CD1c-positive myeloid dendritic cell (primary cell): Measurements from ENCODE around the gene TOR1A.

Source experiments
- DNase-seq: peaks from one replicate; pipeline ENCODE4 v3.0.0-alpha.2; 2016; ENCODE audit errors: extremely low spot score

The TOR1A gene

DNA sequence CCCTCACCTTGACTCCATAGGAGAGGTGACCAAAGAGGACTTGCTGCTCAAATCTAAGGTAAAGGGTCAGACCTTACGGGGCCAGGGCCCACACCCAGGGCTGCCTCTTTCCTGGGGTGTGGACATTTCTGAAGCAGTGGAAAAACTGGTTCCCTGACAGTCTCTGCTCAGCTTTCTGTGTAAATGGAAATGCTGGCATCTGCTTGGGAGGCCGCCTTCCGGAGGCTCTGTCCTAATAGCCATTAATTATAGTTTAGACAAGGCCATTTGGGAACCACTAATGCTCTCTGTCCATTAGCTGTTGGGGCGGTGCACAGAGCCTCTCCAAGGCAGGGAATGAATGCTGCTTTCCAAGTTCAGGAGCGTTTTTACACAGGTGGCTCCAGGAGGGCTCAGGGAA is 28.6 kb upstream of the TOR1A start:
- no peak for DNase-seq

DNA sequence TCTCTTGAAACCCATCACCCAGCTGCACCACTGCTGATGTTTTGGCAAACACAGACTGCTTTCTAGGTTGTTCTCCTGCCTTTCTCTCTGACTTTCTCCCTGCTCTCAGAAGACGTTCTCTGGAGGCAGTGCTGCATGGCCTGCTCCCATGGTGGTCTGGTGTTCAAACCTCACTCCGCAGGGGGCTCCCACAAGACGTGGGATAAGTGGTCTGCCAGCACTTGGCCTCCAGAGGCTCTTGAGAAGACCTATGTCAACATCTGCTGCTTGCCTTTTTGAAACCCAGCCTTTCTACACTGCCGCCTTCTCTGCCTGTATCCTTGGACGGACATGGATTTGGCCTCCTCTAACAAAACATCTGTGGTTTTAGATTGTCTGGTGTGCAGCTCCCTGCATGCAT is 27.9 kb upstream of the TOR1A start:
- DNase-seq, result no peak

DNA sequence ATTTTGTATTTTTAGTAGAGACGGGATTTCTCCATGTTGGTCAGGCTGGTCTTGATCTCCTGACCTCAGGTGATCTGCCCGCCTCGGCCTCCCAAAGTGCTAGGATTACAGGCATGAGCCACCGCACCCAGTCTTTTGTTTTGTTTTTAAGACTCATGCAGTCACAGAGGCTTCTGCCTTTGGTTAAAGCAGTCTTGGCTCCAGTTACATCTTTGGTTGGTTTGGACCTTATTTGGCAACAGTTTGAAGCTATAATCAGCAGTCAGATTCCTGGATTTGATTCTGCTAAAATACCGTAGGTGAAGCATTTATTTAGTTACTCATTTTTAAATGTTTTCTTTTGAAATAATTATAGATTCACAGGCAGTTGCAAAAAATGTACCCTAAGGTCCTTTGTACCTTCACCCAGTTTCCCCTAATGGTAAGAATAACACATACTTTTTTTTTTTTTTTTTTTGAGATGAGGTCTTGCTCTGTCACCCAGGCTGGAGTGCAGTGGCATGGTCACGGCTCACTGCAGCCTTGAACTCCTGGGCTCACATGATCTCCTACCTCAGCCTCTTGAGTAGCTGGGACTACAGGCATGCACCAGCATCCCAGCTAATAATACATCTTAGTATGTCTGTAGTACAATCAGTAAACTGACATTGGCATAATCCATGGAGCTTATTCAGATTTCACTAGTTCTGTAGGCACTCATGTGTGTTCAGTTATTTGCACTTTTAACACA is 27.1 kb upstream of the TOR1A start:
- no peak for DNase-seq

DNA sequence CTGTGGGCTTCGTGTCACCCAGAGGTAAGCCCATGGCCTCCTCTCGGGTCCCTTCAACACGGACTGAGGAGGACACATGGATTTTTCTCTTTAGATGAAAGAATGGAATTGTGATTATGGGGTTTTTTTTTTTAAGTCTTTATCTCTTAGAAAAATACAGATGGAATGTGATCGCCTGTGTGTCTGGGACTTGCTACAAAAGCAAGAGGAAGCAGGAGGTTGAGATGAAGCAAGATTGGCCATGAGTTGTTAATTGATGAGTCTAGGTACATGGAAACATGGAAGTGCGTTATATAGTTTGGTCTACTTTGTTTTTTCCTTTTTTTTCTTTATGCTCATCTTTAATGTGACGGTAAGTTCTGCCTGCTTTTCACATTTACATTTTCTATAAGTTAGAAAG is 26.0 kb upstream of the TOR1A start:
- DNase-seq, result no peak

DNA sequence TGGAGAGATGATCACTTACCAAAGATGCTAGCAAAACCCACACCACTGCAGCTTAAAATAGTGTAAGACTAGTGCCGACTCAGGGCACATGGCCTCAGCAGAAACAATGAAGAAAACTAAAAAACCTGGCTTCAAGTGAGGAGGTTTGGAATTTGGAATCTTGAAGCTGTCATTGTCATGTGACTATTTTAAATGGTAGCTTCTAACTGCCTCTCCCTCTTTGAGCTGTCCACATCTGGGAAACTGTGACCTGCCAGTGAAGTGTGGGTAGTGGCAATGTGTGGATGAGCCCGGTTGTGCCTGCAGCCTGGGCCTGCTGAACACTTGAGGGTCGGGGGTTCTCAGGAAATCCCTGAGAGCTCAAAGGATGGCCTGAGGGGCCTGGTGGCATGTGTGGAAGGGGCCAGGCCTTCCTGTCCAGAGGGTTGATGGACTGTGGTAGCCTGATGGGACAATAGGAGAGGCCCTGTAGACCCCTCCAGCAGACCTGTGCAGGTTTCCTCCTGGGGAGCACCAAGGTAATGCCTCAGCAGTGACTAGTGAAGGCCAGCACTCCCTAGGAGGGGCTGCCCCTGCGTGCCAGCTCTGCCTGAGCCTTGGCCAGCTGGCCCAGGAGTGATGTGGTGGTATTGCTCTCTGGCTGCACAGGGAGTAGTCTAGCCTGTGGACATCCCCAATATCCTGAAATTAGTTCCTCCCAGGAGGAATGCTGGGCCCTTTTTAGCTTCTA is 24.9 kb upstream of the TOR1A start:
- no peak for DNase-seq

DNA sequence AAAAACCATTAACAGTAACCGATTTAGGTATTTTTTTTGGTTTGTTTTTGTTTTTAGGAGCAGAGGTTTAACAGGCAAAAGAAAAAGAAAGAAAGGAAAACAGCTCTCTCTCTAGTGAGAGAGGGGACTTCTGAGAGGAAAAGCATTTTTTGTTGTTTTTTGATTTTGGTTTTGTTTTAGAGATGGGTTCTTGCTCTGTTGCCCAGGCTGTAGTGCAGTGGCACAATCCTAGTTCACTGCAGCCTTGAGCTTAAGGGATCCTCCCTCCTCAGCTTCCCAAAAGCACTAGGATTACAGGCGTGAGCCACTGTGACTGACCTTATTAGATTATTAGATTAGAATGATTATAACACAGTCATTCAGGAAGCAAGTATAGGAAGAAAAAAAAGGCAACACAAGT is 21.4 kb upstream of the TOR1A start:
- no peak for DNase-seq

DNA sequence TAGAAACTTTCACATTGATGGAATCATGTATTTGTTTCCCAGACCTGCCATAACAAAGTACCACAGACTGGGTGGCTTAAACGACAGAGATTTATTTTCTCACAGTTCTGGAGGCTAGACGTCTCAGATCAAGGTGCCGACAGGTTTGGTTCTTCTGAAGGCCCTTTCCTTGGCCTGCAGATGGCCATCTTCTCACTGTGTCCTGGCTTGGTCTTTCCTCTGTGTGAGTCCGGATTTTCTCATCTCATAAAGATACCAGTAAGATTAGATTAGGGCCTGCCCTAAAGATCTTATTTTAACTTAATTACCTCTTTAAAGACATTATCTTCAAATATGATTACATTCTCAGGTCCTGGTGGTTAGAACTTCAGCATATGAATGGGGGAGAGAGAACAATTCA is 17.1 kb upstream of the TOR1A start:
- DNase-seq, result no peak

DNA sequence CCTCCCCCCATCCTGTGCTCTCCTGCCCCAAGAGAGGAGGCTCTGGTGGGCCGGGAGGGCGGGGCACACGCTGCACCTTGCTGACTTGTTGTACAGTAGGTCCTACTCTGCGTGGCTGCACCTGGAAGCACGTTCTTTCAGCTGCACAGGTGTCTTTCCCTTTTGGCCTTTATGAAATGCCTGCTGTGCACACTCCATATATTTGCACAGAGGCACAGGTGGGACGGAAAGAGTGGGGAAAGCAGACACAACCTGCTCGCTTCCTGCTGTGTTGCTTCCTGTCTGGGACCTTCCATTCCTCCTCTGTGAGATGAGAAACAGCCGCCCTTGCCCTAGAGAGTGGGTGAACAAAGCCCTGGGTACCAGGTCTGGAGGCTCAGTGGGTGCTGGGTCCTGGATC is 16.1 kb upstream of the TOR1A start:
- DNase-seq, result no peak

DNA sequence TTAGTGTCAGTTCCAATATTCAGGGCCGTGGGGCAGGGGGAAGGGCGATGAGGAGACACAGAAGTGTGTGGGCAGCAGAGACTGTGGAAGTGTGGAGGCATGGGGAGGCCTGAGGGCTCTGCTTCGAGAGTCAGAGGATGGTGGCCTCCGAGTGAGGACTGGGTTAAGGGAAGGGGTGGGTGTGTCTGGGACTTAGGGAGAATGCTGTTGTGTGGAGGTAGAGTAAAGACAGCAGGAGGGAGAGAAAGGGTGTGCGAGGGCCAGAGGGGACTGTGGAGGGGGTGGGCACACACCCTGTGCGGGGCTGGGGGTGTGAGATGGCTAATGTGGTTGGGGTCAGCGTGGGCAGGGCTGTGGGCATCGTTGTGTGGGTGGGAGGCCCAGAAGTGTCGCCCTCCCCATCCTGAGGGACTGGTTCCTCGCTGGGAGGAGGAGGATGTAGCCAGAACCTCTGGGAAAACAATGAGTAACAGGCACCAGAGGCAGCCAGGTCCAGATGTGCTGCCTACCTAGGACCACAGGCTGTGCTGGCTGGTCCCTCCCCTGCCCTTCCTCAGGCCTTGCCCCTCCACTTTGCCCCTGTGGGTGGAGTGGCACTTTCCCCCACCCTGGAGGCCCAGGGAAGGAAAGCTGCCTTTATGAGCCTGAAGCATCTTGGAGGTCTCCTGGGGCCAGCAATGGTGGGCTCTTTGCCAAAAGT is 15.5 kb upstream of the TOR1A start:
- peak; percentile 55 for DNase-seq

DNA sequence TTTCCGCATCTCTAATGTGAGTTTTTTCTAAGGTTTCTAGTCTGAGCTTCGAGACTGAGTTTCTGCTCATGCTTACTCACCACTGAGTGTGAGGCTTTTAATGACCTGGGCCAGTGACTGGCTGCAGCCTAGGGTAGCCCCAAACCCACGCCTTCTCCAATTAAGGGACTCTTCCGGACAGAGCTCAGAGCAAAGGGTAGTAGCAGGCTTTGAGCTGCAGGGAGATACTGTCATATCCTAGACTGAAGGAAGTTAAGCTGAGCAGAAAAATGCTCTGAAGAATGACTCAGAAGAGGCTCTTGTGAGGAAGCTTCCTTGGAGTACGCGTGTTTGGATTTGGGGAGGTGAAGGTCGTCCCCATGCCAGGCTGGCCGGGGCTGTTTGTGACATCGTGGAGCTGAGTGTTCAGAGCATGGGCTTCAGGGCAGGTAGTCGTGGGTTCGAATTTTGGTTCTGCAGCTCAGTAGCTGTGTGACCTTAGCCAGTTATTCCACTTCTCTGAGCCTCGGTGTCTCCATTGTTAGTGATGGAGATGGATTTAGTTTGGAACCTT is 14.8 kb upstream of the TOR1A start:
- DNase-seq, result peak; percentile 81

DNA sequence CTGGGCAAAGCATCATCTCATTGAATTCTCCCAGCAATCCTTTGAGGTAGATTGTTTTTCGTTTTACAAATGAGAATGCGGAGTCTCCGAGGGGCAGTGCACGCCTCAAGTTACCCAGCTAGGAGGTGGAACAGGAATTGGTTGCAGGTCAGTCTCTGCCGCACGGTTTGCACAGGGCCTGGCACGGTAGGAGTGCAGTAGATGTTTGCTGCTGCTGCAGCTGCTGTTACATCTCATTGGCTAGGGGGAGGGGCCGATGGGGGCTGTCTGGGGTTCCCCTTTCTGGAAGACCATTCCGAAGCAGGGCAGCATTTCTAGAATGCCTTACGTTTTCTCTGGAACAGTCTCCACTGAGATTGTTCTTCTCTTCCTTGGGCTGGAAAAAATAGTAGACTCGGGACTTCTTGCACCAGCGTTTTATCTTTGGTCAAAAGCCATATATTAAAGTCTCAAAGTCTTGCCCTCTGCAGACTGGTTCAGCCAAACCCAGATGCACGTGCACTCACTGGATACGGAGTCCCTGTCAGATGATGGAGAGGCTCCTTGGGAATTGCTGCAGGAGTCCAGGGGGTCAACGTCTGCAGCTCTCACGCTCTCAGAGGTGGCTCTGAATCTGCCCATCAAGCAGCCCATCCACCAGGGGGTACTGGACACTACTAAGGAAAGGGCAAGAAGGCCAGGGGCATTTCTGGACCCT is 12.5 kb upstream of the TOR1A start:
- peak; percentile 25 for DNase-seq

DNA sequence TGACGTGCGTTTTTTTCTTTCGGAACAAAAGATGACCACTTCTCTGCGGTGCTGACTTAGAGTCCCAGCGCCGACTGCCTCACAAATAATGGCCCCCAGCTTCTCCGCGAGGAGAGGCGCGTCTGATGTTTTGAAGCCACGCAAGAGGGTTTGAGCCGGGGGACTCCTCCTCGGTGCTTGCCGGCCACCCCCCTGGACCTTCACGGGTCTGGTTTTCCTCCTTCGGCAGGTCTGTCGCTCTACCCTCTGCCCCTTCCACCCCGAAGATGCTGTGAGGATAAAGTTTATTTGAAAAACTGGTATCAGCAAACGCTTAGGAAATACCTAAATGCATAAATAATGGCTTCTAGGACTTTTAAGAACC is 11.9 kb upstream of the TOR1A start:
- no peak for DNase-seq

DNA sequence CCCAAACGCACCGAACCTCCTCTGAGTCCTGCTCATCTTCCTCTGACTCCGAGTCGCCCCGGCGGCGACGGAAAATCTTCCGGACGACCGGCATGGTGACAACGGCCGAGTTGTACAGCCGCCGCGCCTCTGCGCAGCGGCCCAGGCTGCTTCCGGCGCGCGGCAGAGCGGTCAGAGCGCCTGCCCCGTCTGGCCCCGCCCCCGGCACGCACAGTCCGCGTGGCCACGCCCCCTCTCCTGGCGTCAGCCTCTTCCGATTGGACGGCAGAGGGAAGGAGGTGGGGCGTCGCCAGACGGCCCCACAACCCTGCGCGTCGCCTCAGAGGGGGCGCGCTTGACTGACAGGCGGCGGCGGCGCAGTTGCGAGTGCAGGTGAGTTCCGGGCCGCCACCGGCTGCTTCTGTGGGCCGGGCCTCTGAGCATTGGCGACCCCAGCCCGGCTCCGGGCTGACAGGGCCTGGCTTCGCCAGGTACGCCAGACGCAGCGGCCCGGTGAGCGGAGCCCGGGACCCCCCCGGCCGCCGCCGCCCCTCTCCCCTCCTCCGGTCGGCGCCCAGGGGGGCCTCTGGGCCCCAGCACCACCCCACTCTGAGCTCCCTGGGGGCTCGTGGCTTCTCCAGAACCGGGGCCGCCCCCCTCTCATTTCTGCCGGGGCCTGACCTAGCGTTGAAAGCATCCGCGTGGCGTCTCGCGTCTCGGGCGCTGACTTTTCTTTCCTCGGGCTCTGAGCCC is 11.4 kb upstream of the TOR1A start, which contains the start of the genes C9orf78 and USP20:
Gene C9orf78, minus strand, starts transcription at position 148 of the 732 bp plus-strand sequence. Its CDS starts 54 bp downstream, at position 94.
Gene USP20, plus strand, starts transcription at position 331 of the 732 bp plus-strand sequence. CDS start 17,098 bp downstream, outside the sequence.
- DNase-seq, result peak; percentile 99

DNA sequence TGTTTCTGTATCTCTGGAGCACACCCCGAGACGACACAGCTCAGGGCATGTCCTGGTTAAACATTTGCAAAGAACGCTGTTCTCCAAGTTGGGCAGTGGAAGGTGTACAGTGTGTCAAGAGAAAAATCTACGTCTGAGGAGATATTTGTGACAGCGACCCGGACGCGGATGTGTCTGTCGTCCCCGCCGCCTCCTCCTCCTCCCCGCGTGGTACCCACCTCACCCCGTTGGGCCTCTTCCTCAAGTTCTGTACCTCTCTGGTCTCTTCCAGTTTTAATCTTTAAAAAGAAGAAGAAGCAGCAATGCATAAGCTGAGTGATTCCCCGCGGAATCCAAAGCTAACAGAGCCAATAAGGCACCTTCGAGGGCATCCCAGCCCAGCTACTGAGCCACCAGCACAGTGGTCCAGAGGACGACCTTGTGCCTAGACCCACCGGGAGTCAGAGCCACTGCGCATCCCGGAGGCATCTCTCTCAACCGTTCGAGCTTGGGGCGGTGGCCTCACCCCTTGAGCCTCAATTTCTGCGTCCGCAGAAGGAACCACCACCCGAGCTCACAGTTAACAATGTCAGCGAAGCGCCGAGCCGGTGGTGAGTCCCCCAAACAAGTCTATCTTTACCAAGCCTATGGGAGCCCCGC is 10.7 kb upstream of the TOR1A start:
- DNase-seq, result peak; percentile 39

DNA sequence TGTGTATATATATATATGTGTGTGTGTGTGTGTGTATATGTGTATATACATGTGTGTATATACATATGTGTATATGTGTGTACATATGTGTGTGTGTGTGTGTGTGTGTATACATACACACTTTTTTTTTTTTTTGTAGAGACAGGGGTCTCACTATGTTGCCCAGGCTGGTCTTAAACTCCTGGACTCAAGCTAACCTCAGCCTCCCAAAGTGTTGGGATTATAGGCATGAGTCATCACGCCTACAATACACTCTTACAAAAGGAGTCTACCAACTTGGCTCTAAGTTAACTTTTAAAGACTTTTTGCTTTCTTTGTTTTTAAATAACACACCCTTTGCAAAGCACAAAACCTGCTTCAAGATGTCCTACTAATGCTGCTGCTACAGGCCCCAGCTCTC is 9.0 kb upstream of the TOR1A start:
- no peak for DNase-seq

DNA sequence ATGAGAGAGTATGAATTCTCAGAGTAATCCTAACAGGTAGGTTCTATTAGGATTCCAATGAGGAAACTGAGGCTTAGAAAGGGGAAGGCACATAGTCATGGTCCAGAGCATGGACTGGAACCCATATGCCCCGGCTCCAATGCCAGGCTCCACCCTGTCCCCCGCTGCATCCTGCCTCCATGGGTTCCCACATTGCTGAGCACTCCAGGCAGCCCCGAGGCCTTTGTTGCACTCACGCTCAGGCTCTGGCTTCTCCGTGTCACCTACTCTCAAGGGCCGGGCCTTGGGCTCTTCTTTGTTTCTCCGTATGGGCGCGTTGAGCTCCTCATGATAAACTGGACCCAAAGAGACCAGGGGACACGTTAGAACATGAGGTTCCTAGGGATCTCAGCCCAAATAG is 5.0 kb upstream of the TOR1A start:
- DNase-seq, result no peak

DNA sequence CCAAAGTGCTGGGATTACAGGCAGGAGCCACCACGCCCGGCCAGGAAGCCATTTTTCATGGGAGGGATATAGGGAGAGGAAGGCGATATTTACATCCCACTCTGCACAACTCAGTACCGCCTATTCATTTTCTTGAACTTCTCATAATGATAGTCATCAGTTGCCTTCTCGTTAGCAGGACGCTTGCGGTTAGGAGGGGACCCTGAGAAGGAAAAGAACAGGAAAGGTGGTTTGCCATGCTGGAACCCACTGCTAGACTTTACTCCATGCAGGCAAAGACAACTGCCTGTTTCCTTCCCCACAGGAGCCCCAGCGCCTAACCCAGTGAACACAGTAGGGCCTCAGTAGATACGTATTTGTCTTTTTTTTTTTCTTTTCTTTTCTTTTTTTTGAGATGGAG is 4.1 kb upstream of the TOR1A start:
- DNase-seq, result no peak

DNA sequence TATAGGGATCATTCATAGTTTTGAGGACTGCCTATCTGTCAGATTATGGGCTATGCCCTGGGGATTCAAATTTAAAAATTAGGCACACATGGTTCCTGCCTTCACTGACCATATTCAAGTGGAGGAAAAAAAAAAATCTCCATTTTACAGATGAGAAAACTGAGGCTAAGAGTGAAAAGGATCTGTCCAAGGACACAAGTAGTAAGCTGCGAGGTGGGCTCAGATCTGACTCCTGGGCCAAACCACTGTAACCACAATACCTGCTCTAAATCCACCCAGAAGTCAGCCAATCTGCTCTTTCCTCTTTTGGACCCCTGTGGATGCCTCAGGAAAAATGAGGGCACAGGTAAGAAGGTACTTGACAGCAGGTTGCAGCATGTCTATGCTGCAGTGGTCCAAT is 2.8 kb upstream of the TOR1A start:
- no peak for DNase-seq

DNA sequence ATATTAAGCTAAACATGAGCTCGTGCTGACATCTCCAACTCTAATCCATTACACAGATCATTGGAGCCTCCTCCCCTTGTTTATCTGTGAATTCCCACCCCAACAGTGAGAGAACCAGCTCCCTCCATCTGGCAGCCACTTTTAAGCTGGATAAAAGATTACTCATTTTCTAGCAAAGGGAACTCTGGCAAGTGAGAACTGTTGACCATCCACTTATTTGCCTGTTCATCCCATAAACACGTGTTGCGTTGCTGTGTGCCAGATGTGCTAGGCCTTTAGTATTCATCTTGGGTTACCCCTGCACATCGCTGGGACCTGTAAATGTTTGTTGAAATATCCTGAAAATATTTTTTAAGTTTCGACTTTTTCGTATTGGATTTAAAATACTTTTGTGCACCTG is 2.4 kb upstream of the TOR1A start:
- DNase-seq, result no peak

DNA sequence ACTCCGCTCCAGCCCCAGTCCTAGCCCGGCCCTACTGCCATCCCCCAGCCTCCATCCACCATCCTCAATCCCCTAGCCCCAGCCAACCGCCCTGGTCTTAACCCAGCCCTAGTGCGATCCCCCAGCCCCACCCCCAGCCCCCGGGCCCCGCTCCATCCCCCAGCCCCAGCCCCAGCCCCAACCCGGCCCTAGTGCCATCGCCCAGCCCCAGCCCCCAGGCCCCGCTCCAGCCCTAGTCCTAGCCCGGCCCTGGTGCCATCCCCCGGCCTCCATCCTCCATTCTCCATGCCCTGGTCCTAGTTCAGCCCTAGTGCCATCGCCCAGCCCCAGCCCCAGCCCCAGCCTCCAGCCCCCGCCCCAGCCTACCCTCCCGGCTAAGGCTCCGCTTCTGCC is 398 bp downstream of the TOR1A start:
- no peak for DNase-seq
